GM13976 (cell line): ENCODE data around the gene ADGRG3.

ENCODE experiments used
- DNase-seq: peaks from one replicate; pipeline ENCODE4 v3.0.0; 2012; ENCODE audit warnings: low spot score
- CTCF ChIP-seq: IDR thresholded peaks from 2 replicates; pipeline ENCODE4 v1.5.1; 2012; ENCODE audit warnings: borderline replicate concordance, mild to moderate bottlenecking; ENCODE audit not compliant: insufficient read depth; ENCODE audit errors: extremely low read depth, missing control alignments, control extremely low read depth
- in situ Hi-C: fragments of 300-500 bp; cut with MboI; formaldehyde crosslinking; loops from one replicate; pipeline ENCODE4 v1.12.0; 2022; ENCODE audit warnings: low sequenced_read_pairs, mixed read lengths, inconsistent platforms; ENCODE audit not compliant: unreplicated experiment

The ADGRG3 gene

DNA sequence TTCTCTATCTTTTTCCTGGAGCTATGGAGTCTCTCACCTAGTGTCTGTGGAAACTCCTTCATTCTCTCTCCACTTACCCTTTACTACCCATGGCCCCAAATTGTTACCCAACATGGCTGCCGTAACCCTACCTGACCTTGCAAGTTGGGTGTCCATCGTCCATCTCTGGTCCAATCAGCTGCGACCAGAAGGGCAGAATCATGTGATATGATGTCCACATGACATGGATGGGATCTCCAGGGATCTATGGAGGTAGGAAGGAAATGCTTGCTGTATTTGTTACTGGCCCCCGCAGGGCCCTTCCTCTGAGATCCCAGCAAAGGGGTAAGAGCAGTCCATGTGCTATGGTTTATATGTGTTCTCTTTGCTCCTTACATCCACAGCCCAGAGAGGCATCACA is 18.5 kb downstream of the ADGRG3 start:
- DNase-seq: no peak
- TF ChIP-seq CTCF: no peak
- in situ Hi-C loops: no loop called here

DNA sequence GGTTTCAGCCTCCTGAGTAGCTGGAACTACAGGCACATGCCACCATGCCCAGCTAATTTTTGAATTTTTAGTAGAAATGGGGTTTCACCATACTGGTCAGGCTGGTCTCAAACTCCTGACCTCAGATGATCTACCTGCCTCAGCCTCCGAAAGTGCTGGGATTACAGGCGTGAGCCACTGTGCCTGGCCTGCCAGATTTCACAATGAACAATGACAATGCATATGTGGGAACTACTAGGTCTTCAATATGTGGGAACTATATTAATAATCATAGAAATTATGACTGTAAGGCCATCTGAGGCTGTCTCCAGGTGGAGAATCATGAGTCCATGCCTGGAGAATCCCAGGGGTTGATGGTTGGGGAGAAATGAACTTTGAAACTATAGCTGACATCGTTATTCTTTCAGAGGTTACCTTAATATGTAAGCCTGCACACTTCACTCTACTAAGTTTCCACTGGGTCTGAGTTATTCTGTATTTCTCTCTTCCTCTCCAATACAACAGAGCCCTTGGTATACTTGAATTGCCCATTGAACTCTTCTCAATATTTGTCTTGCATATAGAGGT is 19.3 kb downstream of the ADGRG3 start:
- DNase-seq: no peak
- in situ Hi-C loops: no loop called here
- TF ChIP-seq CTCF: no peak

DNA sequence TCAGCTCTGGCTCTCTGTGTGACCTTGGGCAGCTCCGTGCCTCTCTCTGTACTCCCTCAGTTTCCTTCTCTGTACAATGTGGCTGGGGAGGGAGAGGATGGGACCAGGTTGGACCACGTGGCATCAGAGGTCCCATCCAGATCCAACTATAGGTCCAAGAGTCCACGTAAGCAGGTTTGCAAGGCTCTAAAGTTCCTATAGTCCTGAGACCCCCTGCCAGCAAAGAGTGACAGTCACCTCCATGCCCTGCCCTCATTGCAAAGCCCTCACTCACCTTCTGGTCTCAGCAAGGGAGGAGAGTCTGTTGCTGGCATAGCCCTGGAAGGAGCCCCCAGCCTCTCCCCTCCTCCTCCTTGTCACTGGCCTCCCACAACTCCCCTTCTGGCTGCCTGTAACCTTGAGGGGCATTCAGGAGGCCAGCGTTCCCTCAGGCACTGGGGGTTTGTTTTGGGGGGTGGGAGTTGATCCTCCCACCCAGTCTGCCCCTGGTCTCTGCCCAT is 20.4 kb downstream of the ADGRG3 start:
- in situ Hi-C loops: no loop called here
- TF ChIP-seq CTCF: no peak
- no peak for DNase-seq

DNA sequence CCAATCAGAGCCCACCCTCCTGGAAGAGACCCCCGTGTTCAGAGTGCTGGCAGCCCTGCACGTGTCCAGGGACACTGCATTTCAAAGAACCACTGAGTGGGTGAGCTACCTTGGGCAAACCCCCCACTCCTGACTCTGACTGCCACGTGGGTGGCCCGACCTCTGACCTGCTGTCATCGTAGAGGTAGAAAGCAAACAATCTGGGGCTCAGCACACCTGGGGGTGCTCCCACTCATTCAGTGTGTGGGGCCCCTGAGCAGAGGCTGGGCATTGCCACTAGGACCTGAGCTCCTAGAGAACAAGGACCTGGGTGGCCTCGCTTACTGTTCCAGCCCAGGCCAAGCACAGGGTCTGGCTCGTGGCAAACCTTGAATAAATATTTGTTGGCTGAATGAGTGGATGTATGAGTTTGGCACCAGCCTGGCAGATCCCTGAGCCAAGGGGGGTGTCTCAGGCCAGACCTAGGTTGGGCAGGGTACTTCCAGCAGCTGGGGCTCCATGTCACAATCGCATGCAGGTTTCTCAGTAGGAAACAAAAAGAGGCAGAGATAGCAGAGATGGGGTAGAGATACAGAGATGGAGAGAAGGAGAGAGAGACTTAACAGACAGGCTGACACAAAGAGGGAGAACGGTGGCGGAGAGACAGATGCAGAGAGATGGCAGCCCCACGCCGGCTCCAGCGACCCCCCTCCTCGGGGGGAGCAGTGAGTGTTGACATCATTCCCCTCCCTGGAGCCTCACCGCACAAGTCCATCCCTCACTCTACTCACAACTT is 21.1 kb downstream of the ADGRG3 start:
- no peak for TF ChIP-seq CTCF
- in situ Hi-C loops: no loop called here
- no peak for DNase-seq

DNA sequence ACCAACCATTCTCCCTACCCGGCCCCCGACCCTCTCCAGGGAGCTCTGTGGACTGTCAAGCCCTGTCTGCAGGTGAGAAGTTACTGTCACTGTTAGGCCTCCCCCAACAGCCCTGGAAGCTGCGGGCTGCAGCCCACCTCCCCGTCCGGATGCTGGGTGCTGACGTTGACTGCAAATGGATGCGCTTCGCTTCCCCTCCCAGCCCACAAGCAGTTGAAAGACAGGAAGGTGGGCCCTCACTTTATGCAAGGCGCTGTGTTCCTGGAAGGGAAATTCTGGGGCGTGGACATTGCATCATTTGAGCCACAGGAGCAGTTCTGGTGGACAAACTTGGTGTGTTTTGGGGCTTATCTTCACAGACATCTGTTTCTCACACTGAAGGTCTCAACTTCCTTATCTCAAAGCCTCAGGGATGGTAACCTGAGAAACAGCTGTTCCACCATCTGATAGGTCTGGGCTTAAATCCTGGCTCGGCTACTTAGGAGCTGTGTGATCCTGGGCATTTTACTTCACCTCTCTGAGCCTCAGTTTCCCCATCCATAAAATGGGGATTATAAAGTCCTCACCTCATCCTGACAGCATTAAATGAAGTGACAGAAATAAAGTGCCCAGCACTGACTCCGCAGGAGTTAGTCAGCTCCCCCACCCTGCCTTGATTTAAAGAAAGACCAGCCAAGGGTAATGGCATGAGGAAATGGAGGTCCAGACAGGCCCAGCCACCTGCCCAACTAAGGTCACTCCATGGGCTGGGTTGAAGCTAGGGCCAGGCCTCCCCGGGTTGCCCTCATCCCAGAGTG is 21.9 kb downstream of the ADGRG3 start:
- DNase-seq: peak; percentile 83
- no peak for TF ChIP-seq CTCF
- in situ Hi-C loops: no loop called here

DNA sequence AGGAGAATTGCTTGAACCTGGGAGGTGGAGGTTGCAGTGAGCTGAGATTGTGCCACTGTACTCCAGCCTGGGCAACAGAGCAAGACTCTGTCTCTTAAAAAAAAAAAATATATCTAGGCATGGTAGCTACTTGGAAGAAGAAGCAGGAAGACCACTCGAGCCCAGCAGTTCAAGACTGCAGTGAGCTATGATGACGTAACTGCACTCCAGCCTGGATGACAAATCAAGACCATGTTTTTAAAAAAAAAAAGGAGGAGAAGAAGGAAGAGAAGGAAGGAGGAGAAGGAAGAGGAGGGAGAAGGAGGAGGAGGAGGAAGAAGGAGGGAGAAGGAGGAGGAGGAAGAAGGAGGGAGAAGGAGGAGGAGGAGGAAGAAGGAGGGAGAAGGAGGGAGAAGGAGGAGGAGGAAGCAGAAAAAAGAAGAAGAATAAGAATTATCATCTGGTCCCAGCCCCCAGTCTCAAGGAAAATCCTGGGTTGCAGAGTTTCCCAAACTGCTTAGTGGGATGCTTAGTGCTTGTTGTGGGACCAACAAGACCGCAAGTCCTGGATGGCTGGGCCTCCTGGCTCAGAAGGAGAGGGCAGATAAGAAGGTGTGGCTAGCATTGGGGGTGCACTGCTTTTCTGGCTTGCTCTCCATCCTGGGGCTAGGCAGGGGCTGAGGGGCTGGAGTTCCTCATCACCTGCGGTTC is 22.8 kb downstream of the ADGRG3 start:
- no peak for TF ChIP-seq CTCF
- in situ Hi-C loops: no loop called here
- DNase-seq: no peak
